Endothelial cell of umbilical vein (primary cell): Measurements from ENCODE around the gene FXYD7. TPM values are rescaled to one million over a fixed set of nuclear protein-coding genes. Genes with fewer than 3 reads are reported as not detected.

Experiments
- BruUV-seq: library from RNA; stranded (reverse); fragments of 400-500 nt; replicated peaks from 2 replicates; lab custom pipeline; 2021; lab: Mats Ljungman, UMichigan
- CTCF ChIA-PET: fragments of 300-600, 350-600 bp; sonication (Branson Sonifier 250); formaldehyde crosslinking; loops from one replicate; lab custom pipeline; 2021; ENCODE audit warnings: antibody characterized with exemption, inconsistent platforms; lab: Charles Lee
- POLR2A ChIA-PET: fragments of 300-600, 350-600 bp; sonication (Branson Sonifier 250); formaldehyde crosslinking; loops from one replicate; lab custom pipeline; 2021; ENCODE audit warnings: antibody characterized with exemption, inconsistent platforms; lab: Charles Lee
- DNase-seq: peaks from one replicate; pipeline ENCODE4 v3.0.0-alpha.2; 2011; ENCODE audit warnings: low read depth, low spot score
- FAIRE-seq: peaks from 2 replicates; lab custom pipeline; 2011; peaks lifted over from hg19 to GRCh38; lab: Jason Lieb, UNC
- H2AFZ ChIP-seq: 2 replicates; pipeline ENCODE4 v1.6.0; 2012; ENCODE audit warnings: low read depth, low read length, control low read depth, inconsistent platforms
- H3K27ac ChIP-seq: 2 replicates; pipeline ENCODE4 v1.5.1; 2011; ENCODE audit warnings: low read depth, mild to moderate bottlenecking, control low read depth, low read length, moderate library complexity; ENCODE audit not compliant: insufficient read depth
- H3K27me3 ChIP-seq, 2 experiments: 2 replicates each; pipeline versions ENCODE4 v1.6.0 to v1.6.1; 2011; ENCODE audit warnings: low read length in 2 of 2, mixed read lengths in 1 of 2; ENCODE audit not compliant: control insufficient read depth in 2 of 2, insufficient read depth in 2 of 2
- H3K36me3 ChIP-seq, 2 experiments: 2 replicates in 1 of 2; 3 replicates in 1 of 2; pipeline ENCODE4 v1.5.1; 2011; ENCODE audit warnings: low read length in 2 of 2, mild to moderate bottlenecking in 1 of 2, moderate library complexity in 1 of 2; ENCODE audit not compliant: control insufficient read depth in 2 of 2, insufficient read depth in 2 of 2; ENCODE audit errors: extremely low read depth in 1 of 2
- H3K4me1 ChIP-seq: 3 replicates; pipeline ENCODE4 v1.5.1; 2011; ENCODE audit warnings: mild to moderate bottlenecking, low read length; ENCODE audit not compliant: control insufficient read depth, insufficient read depth; ENCODE audit errors: extremely low read depth
- H3K4me2 ChIP-seq: 2 replicates; pipeline ENCODE4 v1.6.1; 2011; ENCODE audit warnings: low read length, control low read depth, mixed read lengths; ENCODE audit not compliant: insufficient read depth
- H3K4me3 ChIP-seq, 3 experiments: fragments of 200-600 bp in 1 of 3; sonication (generic), shearing (Covaris generic) in 1 of 3; replicated peaks in 1 of 3; 2 replicates each; pipeline ENCODE4 v1.5.1; 2011 to 2016; ENCODE audit warnings: control low read depth in 3 of 3, low read length in 3 of 3, mild to moderate bottlenecking in 2 of 3, inconsistent platforms in 1 of 3, low read depth in 1 of 3, moderate library complexity in 1 of 3; ENCODE audit not compliant: insufficient read depth in 1 of 3
- H3K79me2 ChIP-seq: 2 replicates; pipeline ENCODE4 v1.6.0; 2012; ENCODE audit warnings: low read length, inconsistent platforms; ENCODE audit not compliant: control insufficient read depth, insufficient read depth
- H3K9ac ChIP-seq: replicated peaks from 2 replicates; pipeline ENCODE3; 2011; ENCODE audit warnings: low read length, control low read depth; ENCODE audit not compliant: insufficient read depth; ENCODE audit errors: extremely low read depth
- H3K9me1 ChIP-seq: replicated peaks from 3 replicates; pipeline ENCODE4 v1.6.0; 2011; ENCODE audit warnings: mild to moderate bottlenecking, low read length; ENCODE audit not compliant: control insufficient read depth, insufficient read depth; ENCODE audit errors: extremely low read depth
- H3K9me3 ChIP-seq: replicated peaks from 2 replicates; pipeline ENCODE4 v1.5.1; 2012; ENCODE audit warnings: low read length, inconsistent platforms; ENCODE audit not compliant: control insufficient read depth, insufficient read depth
- H4K20me1 ChIP-seq: replicated peaks from 2 replicates; pipeline ENCODE3; 2011; ENCODE audit warnings: mild to moderate bottlenecking, low read length; ENCODE audit not compliant: control insufficient read depth, insufficient read depth; ENCODE audit errors: extremely low read depth
- EZH2 ChIP-seq: IDR thresholded peaks from 2 replicates; pipeline ENCODE4 v1.6.1; 2012; ENCODE audit warnings: borderline replicate concordance, low read depth, mild to moderate bottlenecking, moderate library complexity, low read length, inconsistent platforms; ENCODE audit not compliant: severe bottlenecking
- FOS ChIP-seq: IDR thresholded peaks from 2 replicates; pipeline ENCODE4 v1.6.1; 2011; ENCODE audit warnings: mild to moderate bottlenecking, low read length, moderate library complexity, borderline replicate concordance; ENCODE audit not compliant: insufficient read depth
- GATA2 ChIP-seq: IDR thresholded peaks from 2 replicates; pipeline ENCODE4 v1.7.0; 2011; ENCODE audit warnings: low read depth, mild to moderate bottlenecking, moderate library complexity, mixed read lengths, low read length; ENCODE audit not compliant: insufficient read length, insufficient read depth
- JUN ChIP-seq: IDR thresholded peaks from 2 replicates; pipeline ENCODE4 v1.6.1; 2011; ENCODE audit warnings: borderline replicate concordance, low read depth; ENCODE audit not compliant: insufficient read length, insufficient read depth
- MYC ChIP-seq: IDR thresholded peaks from one replicate; pipeline ENCODE4 v1.6.1; 2011; ENCODE audit warnings: mild to moderate bottlenecking, low read depth, low read length
- POLR2A ChIP-seq: IDR thresholded peaks from 2 replicates; pipeline ENCODE4 v1.6.1; 2012; ENCODE audit warnings: low read depth, mild to moderate bottlenecking, control low read depth, low read length
- POLR2AphosphoS5 ChIP-seq: IDR thresholded peaks from 2 replicates; pipeline ENCODE4 v1.6.1; 2012; ENCODE audit warnings: low read depth, mild to moderate bottlenecking, control low read depth, low read length, moderate library complexity; ENCODE audit not compliant: insufficient read depth
- dilution Hi-C: fragments of 300-500 bp; cut with MboI; formaldehyde crosslinking; loops from one replicate; pipeline ENCODE4 v1.15.0; 2019; ENCODE audit warnings: low sequenced_read_pairs; ENCODE audit not compliant: extremely low pct_ligation_motif_present
- intact Hi-C: fragments of 100-400 bp; cut with micrococcal nuclease; formaldehyde crosslinking; loops from one replicate; pipeline ENCODE4 v1.10.0; 2022
- polyA plus RNA-seq, 4 experiments: library from polyadenylated mRNA; depleted of rRNA in 3 of 4; stranded (reverse) in 3 of 4; unstranded in 1 of 4; fragments of >200 nt; gene quantifications; 2 replicates each; pipeline versions ENCODE4 v1.2.1 to v1.2.3, GENCODE V29; 2011 to 2012; ENCODE audit warnings: missing spikeins in 1 of 4
- total RNA-seq: library from RNA; stranded (reverse); gene quantifications from 2 replicates; pipeline ENCODE4 v1.2.3, GENCODE V29; 2021
- TF ChIP-seq, protein P1 (sequence below): IDR thresholded peaks from 2 replicates; pipeline ENCODE4 v1.6.1; 2011; ENCODE audit not compliant: insufficient read depth, insufficient read length
- TF ChIP-seq, protein P2 (sequence below), 2 donors: IDR thresholded peaks; 1 replicate in 1 of 2; 2 replicates in 1 of 2; pipeline ENCODE4 v1.5.1; 2011; ENCODE audit warnings: low read length in 2 of 2, mild to moderate bottlenecking in 2 of 2, moderate library complexity in 2 of 2, control low read depth in 1 of 2, inconsistent platforms in 1 of 2, low read depth in 1 of 2; ENCODE audit not compliant: insufficient read depth in 1 of 2; ENCODE audit errors: extremely low read depth in 1 of 2

FXYD7 gene
- total and polyA plus RNA-seq, 2 donors (not counting 3 experiments of a cell fraction or from before 2014, with no cell fraction given), result not detected

DNA sequence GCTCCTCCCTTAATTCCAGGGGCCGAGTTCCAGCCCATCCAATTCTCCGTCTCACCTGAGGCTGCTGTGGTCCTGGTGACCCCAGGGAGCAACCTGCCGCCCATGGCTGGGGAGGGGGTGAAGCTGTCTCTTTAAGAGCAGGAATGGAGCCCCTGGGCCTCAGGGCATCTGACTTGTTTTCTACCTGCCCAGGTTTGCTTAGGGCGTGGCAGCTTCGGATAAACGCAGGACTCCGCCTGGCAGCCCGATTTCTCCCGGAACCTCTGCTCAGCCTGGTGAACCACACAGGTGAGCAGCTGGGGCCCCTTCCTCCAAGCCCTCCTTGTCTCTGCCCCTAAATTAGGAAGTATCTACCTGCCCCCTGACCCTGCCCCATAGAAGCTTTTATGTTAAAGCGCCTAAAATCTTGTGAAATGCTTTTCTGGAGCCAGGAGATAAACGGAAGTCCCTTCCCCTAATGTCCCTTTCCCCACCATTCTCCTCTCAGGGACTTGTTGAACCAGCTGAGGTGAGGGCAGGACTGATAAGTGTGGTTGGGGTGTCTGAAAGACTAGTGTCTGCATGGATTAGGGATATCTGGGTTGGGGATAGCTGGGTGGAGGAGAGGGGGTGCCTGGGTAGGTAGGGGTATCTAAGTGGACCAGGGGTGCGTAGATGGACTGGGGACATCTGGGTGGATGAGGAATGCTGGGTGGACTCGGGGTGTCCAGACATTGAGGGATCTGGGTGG is 26.8 kb upstream of the FXYD7 start:
- no peak for FAIRE-seq
- H3K27ac ChIP-seq, result no peak overlapping the region
- no peaks in the 10 kb centered on the region for H3K79me2 ChIP-seq
- ChIA-PET POLR2A (no interaction called here), CTCF (interaction anchor here (1.0 to 2.2 kb wide), 5 partner anchors 8 to 72 kb away, joined by 3 to 8 read pairs (median 4); partner anchors contain the start of gene FXYD7)
- no TSS peak for BruUV-seq
- H2AFZ ChIP-seq, result no peak overlapping the region
- H3K4me2 ChIP-seq, result no peak overlapping the region
- no peaks in the 10 kb centered on the region for H3K4me1 ChIP-seq
- TF ChIP-seq, protein P1, sequence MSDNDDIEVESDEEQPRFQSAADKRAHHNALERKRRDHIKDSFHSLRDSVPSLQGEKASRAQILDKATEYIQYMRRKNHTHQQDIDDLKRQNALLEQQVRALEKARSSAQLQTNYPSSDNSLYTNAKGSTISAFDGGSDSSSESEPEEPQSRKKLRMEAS, result no peak
- no peak for TF ChIP-seq EZH2
- no peak for TF ChIP-seq POLR2AphosphoS5
- TF ChIP-seq GATA2, result no peak
- TF ChIP-seq MYC, result no peak
- TF ChIP-seq, protein P2, sequence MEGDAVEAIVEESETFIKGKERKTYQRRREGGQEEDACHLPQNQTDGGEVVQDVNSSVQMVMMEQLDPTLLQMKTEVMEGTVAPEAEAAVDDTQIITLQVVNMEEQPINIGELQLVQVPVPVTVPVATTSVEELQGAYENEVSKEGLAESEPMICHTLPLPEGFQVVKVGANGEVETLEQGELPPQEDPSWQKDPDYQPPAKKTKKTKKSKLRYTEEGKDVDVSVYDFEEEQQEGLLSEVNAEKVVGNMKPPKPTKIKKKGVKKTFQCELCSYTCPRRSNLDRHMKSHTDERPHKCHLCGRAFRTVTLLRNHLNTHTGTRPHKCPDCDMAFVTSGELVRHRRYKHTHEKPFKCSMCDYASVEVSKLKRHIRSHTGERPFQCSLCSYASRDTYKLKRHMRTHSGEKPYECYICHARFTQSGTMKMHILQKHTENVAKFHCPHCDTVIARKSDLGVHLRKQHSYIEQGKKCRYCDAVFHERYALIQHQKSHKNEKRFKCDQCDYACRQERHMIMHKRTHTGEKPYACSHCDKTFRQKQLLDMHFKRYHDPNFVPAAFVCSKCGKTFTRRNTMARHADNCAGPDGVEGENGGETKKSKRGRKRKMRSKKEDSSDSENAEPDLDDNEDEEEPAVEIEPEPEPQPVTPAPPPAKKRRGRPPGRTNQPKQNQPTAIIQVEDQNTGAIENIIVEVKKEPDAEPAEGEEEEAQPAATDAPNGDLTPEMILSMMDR (IDR thresholded peaks at IDR 0.05; ENCODE audit: extremely low read depth in 1 of 2, insufficient read depth in 1 of 2, low read depth in 1 of 2, low read length in 2 of 2), result no peak
- TF ChIP-seq JUN, result no peak
- TF ChIP-seq FOS, result no peak
- TF ChIP-seq POLR2A, result no peak
- no peaks in the 10 kb centered on the region for H4K20me1 ChIP-seq
- H3K9me1 ChIP-seq, result no peaks in the 10 kb centered on the region
- DNase-seq, result no peak
- H3K9me3 ChIP-seq, result no peaks in the 10 kb centered on the region
- dilution Hi-C loops, result no loop called here
- H3K27me3 ChIP-seq, result no peaks in the 10 kb centered on the region
- no peak overlapping the region for H3K9ac ChIP-seq
- no peak overlapping the region for H3K4me3 ChIP-seq
- intact Hi-C loops, result no loop called here
- no peaks in the 10 kb centered on the region for H3K36me3 ChIP-seq
